Middle frontal gyrus (tissue), 1 donor: ENCODE data around the gene DGKH.

Experiments used
- DNase-seq: peaks from one replicate; pipeline ENCODE4 v3.0.0-alpha.2; 2015; ENCODE audit warnings: low spot score; ENCODE audit errors: extremely low spot score

The DGKH gene

GRCh38 chr13:42272115-42272803, 223.8 kb downstream of the DGKH start, which contains the start of gene AKAP11:
TSS of gene AKAP11 (plus strand) at chr13:42272152. CDS start at chr13:42286349, 14,197 bp downstream.
- DNase-seq, result no peak

GRCh38 chr13:42272804-42273175, 224.3 kb downstream of the DGKH start:
- no peak for DNase-seq

- DNase-seq, result no peak
Measured at GRCh38 chr13:42274386-42275097, 226.1 kb downstream of the DGKH start.

DNA sequence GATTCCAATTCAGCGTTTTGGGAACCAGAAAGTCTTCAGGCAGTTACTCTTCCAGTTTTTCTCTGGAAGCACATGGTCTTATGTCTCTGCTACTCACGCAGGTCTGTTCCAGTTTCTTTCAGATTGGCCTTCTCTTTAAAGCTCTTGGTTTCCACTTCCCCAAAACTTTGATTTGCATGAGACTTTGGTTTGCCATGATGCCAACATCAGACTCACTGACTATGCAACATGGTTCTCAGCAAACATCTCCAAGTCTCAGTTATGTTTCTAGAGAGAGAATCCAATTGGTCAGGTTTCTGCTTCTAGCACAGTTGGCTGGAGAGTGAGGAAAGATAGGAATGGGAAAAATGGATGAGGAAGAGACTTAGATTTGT, 226.6 kb downstream of the DGKH start:
- no peak for DNase-seq

- DNase-seq, result no peak
Measured at GRCh38 chr13:42275506-42275905, 227.1 kb downstream of the DGKH start.

DNA sequence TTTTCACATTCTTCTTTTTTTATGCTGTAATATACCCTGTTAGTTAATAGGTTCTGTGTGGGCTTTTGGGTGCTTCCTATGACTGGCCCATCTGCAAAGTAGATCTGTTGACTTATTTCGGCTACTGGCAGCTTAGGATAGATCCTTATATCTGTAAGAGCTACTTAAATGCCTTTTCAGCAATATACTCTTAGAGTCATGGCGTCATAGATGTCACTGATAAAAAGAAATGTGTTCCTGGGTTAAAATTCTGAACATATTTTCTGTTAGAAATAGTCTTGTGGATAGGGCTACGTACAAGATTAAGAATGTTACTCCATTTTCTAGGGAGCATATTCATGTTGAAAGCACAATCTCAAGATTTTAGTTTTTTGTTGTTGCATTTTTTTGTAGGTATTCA, 228.2 kb downstream of the DGKH start:
- DNase-seq, result no peak

DNA sequence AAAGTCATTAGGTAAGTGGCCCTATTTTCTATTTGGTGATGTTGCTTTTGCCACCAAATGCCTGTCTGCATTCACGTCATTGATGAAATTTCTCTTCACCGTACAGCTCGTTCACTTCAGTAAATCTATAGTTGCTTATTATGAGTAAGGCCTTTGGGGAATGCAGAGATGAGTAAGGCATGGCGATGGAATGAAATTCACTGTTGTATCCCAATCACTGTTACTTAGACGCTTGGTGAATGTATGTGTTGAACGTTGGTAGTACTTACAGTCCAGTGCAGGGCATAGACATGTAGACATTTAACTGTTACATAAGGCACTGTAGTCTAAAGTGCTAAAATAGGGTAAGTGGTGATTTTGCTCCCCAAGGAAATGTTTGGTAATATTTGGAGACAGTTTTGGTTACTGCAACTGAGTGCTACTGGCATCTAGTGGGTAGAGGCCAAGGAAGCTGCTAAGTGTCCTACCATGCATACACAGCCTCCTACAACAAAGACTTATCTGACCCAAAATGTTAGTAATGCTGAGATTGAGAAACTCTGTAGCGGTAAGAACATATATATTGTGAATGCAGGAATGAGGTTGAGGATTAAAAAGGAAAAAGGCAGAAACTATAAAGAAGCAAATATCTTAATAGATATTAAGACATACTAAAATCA, 229.3 kb downstream of the DGKH start:
- no peak for DNase-seq

- DNase-seq, result no peak
Measured at GRCh38 chr13:42279080-42279479, 230.6 kb downstream of the DGKH start.

GRCh38 chr13:42279986-42280385, 231.5 kb downstream of the DGKH start:
- DNase-seq, result no peak

GRCh38 chr13:42280537-42280936, 232.1 kb downstream of the DGKH start:
- no peak for DNase-seq

DNA sequence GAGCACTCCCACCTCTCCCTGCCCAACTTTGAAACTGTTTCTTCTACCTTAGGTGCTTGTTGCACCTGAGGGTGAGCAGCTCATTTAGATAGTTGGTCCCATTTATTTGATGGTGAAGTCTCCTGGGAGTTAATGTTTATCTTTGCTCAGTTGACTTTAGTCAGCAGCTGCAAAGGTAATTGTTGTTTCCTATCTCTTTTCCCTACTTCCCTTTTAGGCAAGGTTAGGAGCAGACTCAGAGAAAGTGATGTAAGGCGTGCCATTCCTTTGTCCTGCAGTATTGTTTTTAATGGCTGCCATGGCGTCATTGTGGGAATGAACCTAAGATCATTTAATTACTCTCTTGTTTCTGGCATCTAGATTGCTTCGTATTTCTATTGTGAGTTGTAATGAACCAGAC, 235.1 kb downstream of the DGKH start:
- no peak for DNase-seq

DNA sequence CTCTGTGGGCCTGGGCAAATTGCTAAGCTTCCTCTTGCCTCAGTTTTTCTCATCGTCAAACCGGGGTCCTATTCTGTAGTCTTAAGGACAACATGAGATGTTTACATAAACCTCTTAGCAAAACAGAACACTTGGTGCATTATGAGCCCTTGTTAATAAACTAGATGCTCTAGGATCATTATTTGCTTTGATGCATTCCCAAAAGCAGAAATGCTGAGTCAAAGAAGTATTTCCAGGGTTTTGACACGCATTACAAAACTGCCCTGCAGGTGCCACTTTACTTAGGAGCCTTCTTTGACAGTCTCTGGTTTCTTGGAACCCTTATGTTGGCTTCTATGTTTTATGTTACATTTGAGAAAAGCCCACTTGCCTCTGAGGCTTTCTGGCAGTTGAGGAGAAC, 235.6 kb downstream of the DGKH start:
- DNase-seq, result no peak
